GM06990 (cell line): ENCODE measurements around the gene ZCCHC8.
"Not testable (repeated sequence)": the region's sequence is repeated elsewhere in the genome, so short reads cannot be mapped to it uniquely, and the experiment has no call there.

Experiments
- DNase-seq: peaks from one replicate; pipeline ENCODE4 v3.0.0-alpha.2; 2011; ENCODE audit not compliant: insufficient read length; ENCODE audit errors: extremely low read depth
- H3K27me3 ChIP-seq: replicated peaks from 2 replicates; pipeline ENCODE4 v1.6.0; 2011; ENCODE audit warnings: low read length; ENCODE audit not compliant: control insufficient read depth, insufficient read depth
- H3K36me3 ChIP-seq: 2 replicates; pipeline ENCODE4 v1.5.1; 2011; ENCODE audit warnings: low read length; ENCODE audit not compliant: control insufficient read depth, insufficient read depth
- H3K4me3 ChIP-seq: replicated peaks from 2 replicates; pipeline ENCODE4 v1.5.1; 2011; ENCODE audit warnings: low read depth, mild to moderate bottlenecking, control low read depth, low read length
- TF ChIP-seq, protein P1 (sequence below): IDR thresholded peaks from 2 replicates; pipeline ENCODE4 v1.5.1; 2011; ENCODE audit warnings: low read length, control low read depth, mild to moderate bottlenecking, inconsistent platforms; ENCODE audit not compliant: insufficient read depth, poor library complexity, severe bottlenecking

Gene ZCCHC8

GRCh38 chr12:122518908-122519307 is 18.2 kb upstream of the ZCCHC8 start:
- Histone ChIP-seq H3K36me3 (peaks cover 25% of the 10 kb centered on the region), H3K4me3 (no peak overlapping the region), H3K27me3 (no peaks in the 10 kb centered on the region)
- DNase-seq, result no peak
- TF ChIP-seq, protein P1, sequence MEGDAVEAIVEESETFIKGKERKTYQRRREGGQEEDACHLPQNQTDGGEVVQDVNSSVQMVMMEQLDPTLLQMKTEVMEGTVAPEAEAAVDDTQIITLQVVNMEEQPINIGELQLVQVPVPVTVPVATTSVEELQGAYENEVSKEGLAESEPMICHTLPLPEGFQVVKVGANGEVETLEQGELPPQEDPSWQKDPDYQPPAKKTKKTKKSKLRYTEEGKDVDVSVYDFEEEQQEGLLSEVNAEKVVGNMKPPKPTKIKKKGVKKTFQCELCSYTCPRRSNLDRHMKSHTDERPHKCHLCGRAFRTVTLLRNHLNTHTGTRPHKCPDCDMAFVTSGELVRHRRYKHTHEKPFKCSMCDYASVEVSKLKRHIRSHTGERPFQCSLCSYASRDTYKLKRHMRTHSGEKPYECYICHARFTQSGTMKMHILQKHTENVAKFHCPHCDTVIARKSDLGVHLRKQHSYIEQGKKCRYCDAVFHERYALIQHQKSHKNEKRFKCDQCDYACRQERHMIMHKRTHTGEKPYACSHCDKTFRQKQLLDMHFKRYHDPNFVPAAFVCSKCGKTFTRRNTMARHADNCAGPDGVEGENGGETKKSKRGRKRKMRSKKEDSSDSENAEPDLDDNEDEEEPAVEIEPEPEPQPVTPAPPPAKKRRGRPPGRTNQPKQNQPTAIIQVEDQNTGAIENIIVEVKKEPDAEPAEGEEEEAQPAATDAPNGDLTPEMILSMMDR, result no peak

- no peak for DNase-seq
- H3K4me3 ChIP-seq, result no peak overlapping the region
- peaks cover 28% of the 10 kb centered on the region for H3K36me3 ChIP-seq
- no peaks in the 10 kb centered on the region for H3K27me3 ChIP-seq
- TF ChIP-seq, protein P1, result no peak
Measured at GRCh38 chr12:122517877-122518276, 17.1 kb upstream of the ZCCHC8 start.

- TF ChIP-seq, protein P1, result no peak
- Histone ChIP-seq H3K27me3 (no peaks in the 10 kb centered on the region), H3K4me3 (no peak overlapping the region), H3K36me3 (peaks cover 27% of the 10 kb centered on the region)
- no peak for DNase-seq
Measured at GRCh38 chr12:122516544-122517361, 16.0 kb upstream of the ZCCHC8 start.

- TF ChIP-seq, protein P1, result no peak
- Histone ChIP-seq H3K36me3 (peaks cover 27% of the 10 kb centered on the region), H3K4me3 (no peak overlapping the region), H3K27me3 (no peaks in the 10 kb centered on the region)
- DNase-seq, result no peak
Measured at GRCh38 chr12:122515275-122515674, 14.5 kb upstream of the ZCCHC8 start.

- no peaks in the 10 kb centered on the region for H3K27me3 ChIP-seq
- H3K4me3 ChIP-seq, result no peak overlapping the region
- DNase-seq, result no peak
- H3K36me3 ChIP-seq, result peaks cover 22% of the 10 kb centered on the region
- TF ChIP-seq, protein P1, result no peak
Measured at GRCh38 chr12:122513660-122514059, 12.9 kb upstream of the ZCCHC8 start.

GRCh38 chr12:122513028-122513427 is 12.3 kb upstream of the ZCCHC8 start:
- H3K27me3 ChIP-seq, H3K4me3 ChIP-seq: not testable (repeated sequence)

More at GRCh38 chr12:122513028-122513427, 12.3 kb upstream of the ZCCHC8 start:
- not testable (repeated sequence) for DNase-seq
- peaks cover 20% of the 10 kb centered on the region for H3K36me3 ChIP-seq
